IPS-NIHi7 (cell line): ENCODE results near the gene MIA2.
A peak's percentile ranks its signal among the peaks of the same experiment; 100 is the strongest.

Experiments used
- DNase-seq: peaks from one replicate; pipeline ENCODE4 v3.0.0; 2012; ENCODE audit warnings: mixed read lengths; ENCODE audit errors: extremely low spot score

Gene MIA2

GRCh38 chr14:39382463-39382862 is 148.7 kb downstream of the MIA2 start:
- DNase-seq: no peak

- no peak for DNase-seq
Measured at GRCh38 chr14:39383026-39383660, 149.4 kb downstream of the MIA2 start.

- DNase-seq: no peak
Measured at GRCh38 chr14:39383741-39384140, 150.0 kb downstream of the MIA2 start.

- DNase-seq: no peak
Measured at GRCh38 chr14:39384177-39384576, 150.5 kb downstream of the MIA2 start.

GRCh38 chr14:39393289-39393688 is 159.6 kb downstream of the MIA2 start:
- DNase-seq: no peak

GRCh38 chr14:39395555-39396254 is 162.0 kb downstream of the MIA2 start:
- DNase-seq: peak; percentile 9

GRCh38 chr14:39396448-39396847 is 162.7 kb downstream of the MIA2 start:
- no peak for DNase-seq

- DNase-seq: no peak
Measured at GRCh38 chr14:39398382-39398781, 164.7 kb downstream of the MIA2 start.

GRCh38 chr14:39406560-39406959 is 172.8 kb downstream of the MIA2 start:
- no peak for DNase-seq

- no peak for DNase-seq
Measured at GRCh38 chr14:39416072-39416471, 182.4 kb downstream of the MIA2 start.

- peak; percentile 17 for DNase-seq
Measured at GRCh38 chr14:39417014-39417413, 183.3 kb downstream of the MIA2 start.

- DNase-seq: no peak
Measured at GRCh38 chr14:39419272-39419671, 185.6 kb downstream of the MIA2 start.

GRCh38 chr14:39422243-39422642 is 188.5 kb downstream of the MIA2 start:
- DNase-seq: no peak

GRCh38 chr14:39423793-39424192 is 190.1 kb downstream of the MIA2 start:
- no peak for DNase-seq

GRCh38 chr14:39425947-39426346 is 192.2 kb downstream of the MIA2 start:
- DNase-seq: no peak

GRCh38 chr14:39426605-39427004 is 192.9 kb downstream of the MIA2 start:
- DNase-seq: peak; percentile 12

GRCh38 chr14:39428118-39428517 is 194.4 kb downstream of the MIA2 start:
- DNase-seq: no peak

GRCh38 chr14:39430762-39431415 is 197.2 kb downstream of the MIA2 start:
- peak; percentile 10 for DNase-seq

- DNase-seq: peak; percentile 47
Measured at GRCh38 chr14:39431416-39432178, 197.9 kb downstream of the MIA2 start.

GRCh38 chr14:39432179-39432618 is 198.5 kb downstream of the MIA2 start, which contains the start of gene FBXO33:
TSS of gene FBXO33 (minus strand) at chr14:39432433. CDS start at chr14:39432162, 271 bp downstream.
- peak; percentile 95 for DNase-seq

GRCh38 chr14:39432619-39433451 is 199.1 kb downstream of the MIA2 start:
- DNase-seq: peak; percentile 85
